HG03342 (cell line): ENCODE results near the gene TCP1.
"Not testable (repeated sequence)": the region's sequence is repeated elsewhere in the genome, so short reads cannot be mapped to it uniquely, and the experiment has no call there.

Experiments used
- ATAC-seq: cut with Tn5 transposase; IDR thresholded peaks from one replicate; pipeline ENCODE4 v1.9.1; 2021; ENCODE audit warnings: mild to moderate bottlenecking, moderate library complexity; ENCODE audit not compliant: unreplicated experiment

Gene TCP1

DNA sequence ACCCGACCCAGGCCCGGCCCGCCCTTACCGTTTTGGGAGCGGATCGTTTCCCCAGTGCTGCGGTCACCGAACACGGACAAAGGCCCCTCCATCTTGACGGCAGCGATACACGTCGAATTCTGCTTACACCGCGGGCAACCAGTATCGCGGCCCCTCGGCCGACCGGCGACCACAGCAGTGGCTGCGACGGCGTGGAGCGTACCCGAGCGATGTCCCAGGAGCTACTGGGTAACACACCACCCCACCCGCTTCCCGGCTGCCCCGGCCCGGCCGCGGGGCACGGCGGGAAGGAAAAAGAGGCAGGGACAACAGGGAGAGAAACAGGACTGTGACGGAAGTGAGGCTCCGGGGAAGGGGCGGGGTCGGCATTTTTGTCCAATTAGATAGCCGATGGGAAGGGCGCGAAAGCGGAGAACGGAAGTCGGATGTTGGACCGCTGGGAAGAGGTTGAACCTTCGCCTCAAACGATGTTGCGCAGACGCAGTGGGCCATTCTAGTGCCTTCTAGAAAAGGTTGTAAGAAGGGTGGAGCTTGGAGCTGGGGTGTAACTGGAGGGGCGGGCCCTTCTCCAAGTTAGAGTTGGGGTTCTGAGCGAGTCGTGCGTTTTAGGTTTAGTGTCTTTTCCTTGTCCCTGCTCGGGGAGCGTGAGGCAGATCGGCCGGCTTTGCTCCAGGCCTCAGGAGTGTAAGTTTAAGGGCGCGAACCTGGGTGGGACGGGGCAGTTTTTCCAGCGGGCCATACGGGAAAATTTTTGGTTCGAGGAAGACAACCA lies at the start of gene TCP1:
TCP1 (minus strand) TSS at position 226 of the 772 bp plus-strand sequence; CDS start at position 92, 134 bp downstream.
- peak; percentile 69 for ATAC-seq

- ATAC-seq = no peak
Measured at GRCh38 chr6:159838020-159838744, 48.8 kb upstream of the TCP1 start.

- no peak for ATAC-seq
Measured at GRCh38 chr6:159837511-159837910, 48.1 kb upstream of the TCP1 start.

GRCh38 chr6:159836718-159837490 lies 47.5 kb upstream of the TCP1 start:
- no peak for ATAC-seq

DNA sequence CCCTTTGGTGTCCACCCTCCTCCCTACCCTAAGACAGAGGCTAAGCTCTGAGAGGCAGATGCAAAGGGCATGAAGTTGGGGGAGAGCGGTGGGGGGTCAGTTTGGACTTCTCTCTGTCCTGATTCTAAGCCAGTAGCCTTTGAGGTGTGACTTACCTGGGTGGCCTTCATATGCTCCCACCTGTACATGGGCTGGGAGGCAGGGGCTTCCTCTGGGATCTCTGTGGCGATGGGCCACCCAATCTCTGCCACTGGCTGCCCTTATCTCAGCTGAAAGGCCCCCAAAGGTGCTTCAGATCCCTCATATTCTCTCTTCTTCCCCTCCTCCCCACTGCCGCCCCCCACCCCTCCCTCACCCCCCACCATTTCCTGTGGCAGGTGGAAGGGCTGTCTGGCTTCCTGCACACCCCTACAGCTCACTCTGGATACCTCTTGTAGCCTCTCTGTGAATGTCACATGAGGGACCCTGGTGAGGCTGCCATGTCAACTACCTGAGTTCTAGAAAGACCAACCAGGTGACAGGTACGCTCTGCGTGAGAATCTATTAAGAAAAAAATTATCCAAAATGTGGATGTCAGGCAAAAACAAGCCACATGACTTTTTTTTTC lies 44.7 kb upstream of the TCP1 start:
- no peak for ATAC-seq

GRCh38 chr6:159833556-159833955 lies 44.2 kb upstream of the TCP1 start:
- no peak for ATAC-seq

DNA sequence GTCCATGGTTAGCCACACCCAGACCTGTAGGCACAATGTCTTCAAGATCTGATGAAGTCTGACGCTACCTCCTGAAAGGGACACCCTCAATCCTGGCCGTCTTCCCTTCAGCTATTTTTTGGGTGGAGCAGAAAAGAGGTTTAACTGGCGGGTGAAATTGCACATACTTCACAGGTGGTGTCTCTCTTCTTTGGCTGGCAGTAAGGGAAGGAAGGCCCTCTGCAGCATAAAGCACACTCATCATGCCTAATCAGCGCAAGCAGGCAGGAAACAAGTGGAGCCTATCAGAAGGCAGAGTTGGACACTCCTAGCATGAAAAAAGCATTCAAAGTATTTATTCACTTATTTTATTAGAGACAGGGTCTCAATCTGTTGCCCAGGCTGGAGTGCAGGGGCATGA lies 43.5 kb upstream of the TCP1 start:
- no peak for ATAC-seq

DNA sequence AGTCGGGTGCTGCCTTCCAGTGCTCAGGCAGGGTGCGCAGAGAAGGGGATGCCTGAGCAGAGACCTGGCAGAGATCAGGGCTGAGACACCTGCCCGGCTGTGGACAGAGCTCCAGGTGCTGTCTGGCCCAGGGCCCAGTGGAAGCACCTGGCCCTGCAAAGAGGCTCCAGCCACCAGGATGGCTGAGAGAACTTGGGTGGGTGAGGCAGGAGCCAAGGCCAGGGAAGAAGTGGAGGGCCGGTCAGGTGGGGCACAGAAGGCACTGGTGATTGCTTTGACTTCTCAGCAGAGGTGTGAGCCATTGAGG lies 41.9 kb upstream of the TCP1 start:
- no peak for ATAC-seq

- ATAC-seq = no peak
Measured at GRCh38 chr6:159830501-159831372, 41.3 kb upstream of the TCP1 start.

DNA sequence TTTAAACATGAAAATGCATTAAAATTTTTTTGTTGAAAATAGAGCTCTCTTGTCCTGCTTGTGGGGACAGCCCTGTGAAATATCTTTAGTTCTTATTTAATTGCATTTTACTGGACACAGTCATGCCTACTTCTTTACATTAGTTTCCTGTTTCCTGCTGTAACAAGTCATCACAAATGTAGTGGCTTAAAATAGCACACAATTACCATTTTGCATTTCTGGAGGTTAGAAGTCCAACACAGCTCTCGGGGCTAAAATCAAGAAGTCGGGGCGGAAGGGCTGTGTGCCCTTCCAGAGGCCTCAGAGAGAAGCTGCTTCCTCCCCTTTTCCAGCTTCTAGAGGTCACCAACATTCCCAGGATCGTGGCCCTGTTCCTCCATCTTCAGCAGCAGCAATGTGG lies 40.1 kb upstream of the TCP1 start:
- ATAC-seq = no peak

- ATAC-seq = no peak
Measured at GRCh38 chr6:159828074-159828473, 38.7 kb upstream of the TCP1 start.

GRCh38 chr6:159826968-159827647 lies 37.7 kb upstream of the TCP1 start:
- ATAC-seq = no peak

DNA sequence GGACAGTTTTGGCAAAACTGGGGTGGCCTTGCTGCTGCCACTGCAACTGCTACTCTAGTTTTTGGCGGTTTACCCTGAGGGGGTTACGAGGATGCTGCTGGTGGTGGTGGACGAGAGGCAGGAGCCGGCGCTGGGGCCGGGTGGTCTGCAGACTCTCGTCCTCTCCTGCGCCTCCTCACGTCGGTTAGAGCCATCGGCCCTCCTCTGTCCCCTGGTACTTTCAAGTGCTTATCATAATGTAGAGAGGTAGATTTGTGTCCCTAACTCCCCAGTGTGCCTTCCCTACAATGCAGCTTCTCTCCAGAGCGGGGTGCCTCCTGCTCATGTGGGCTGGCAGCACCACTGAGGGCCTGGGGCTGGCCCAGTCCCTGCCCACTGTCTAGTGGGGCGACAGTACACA lies 36.6 kb upstream of the TCP1 start:
- no peak for ATAC-seq

GRCh38 chr6:159824690-159825089 lies 35.3 kb upstream of the TCP1 start:
- ATAC-seq = not testable (repeated sequence)

DNA sequence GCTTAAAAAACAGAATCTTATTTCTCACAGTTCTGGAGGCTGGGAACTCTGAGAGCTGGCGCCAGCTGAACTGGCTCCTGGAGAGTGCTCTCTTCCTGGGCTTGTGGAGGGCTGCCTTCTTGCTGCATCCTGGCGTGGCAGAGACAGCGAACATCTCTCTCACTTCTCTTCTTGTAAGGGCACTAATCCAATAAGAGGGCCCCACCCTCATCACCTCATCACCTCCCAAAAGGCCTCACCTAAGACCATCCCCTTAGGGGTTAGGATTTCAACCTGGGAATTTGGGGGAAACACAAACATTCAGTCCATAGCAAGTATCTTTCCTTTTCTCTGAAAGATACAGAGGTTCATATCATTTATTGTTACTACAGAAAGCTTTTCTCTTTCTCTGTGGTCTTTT lies 34.6 kb upstream of the TCP1 start:
- ATAC-seq = no peak

DNA sequence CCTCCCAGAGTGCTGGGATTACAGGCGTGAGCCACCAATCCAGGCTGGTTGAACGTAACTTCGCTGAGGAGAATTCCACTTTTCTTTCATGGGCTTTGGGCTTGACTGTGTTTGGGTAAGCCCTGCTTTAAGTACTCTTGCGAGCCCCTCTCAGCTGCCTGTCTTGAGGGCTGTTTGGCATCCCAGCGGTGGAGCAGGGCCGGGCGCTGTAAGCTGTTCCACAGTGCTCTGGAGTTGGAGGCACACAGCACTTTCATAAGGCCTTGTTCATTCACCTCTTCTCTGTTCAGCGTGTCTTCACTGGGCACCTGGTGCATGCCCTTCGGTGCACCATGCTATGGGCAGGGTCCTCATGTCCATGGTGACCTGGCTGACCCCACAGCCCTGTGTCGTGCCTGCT lies 32.3 kb upstream of the TCP1 start:
- ATAC-seq = no peak

GRCh38 chr6:159821122-159821521 lies 31.7 kb upstream of the TCP1 start:
- ATAC-seq = no peak

GRCh38 chr6:159819932-159820640 lies 30.7 kb upstream of the TCP1 start:
- no peak for ATAC-seq

DNA sequence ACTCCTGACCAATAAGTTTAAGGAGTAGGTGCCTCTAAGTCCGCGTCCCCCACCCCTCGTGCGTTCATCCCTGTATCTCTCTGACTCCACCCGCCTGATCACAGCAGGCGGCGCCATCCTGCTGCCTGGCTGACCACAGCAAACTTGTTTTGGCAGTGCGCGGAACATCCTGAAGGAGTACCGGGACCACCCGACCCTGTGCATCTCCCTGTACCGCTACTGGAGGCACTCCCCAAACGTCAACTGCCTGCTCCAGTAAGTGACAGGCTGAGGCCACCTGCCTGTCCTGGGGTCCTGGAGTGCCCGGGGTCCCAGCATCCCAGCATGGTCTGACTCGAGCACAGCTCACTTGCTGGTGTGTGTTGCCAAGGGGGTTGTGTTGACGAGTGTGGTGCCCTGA lies 29.7 kb upstream of the TCP1 start:
- no peak for ATAC-seq
